ENCODE results near the gene ARCN1. TPM values are rescaled to one million over a fixed set of nuclear protein-coding genes. Genes with fewer than 3 reads are reported as not detected.

The ARCN1 gene
- total RNA-seq, 1 experiment from 2014 or later, result 122 TPM

GRCh38 chr11:118629761-118630661, 57.8 kb downstream of the ARCN1 start:
- Histone ChIP-seq H3K9ac (ENCODE audit: low read length) (no peak overlapping the region), H3K9me3 (ENCODE audit: low read length) (no peaks in the 10 kb centered on the region), H4K20me1 (ENCODE audit: low read length) (no peaks in the 10 kb centered on the region), H3K27ac (ENCODE audit: low read length) (no peak overlapping the region), H3K79me2 (ENCODE audit: low read length) (no peaks in the 10 kb centered on the region), H3K36me3 (ENCODE audit: low read depth, low read length) (no peaks in the 10 kb centered on the region; the same call in 1 of the 2 replicates), H3F3A (ENCODE audit: low read length, unreplicated experiment) (no peaks in the 10 kb centered on the region), H3K4me3 (ENCODE audit: low read length) (no peak overlapping the region), H3K4me2 (ENCODE audit: low read length) (no peak overlapping the region), H3K4me1 (ENCODE audit: insufficient read depth, low read length) (peaks cover 18% of the 10 kb centered on the region), H2AFZ (ENCODE audit: low read length) (no peak overlapping the region), H3K9me2 (replicated peaks; ENCODE audit: low read length) (no peaks in the 10 kb centered on the region), H3K27me3 (ENCODE audit: low read length) (no peaks in the 10 kb centered on the region)
- ATAC-seq, result no peak
- CTCF ChIA-PET, result no interaction called here
- no TSS peak for BruUV-seq (replicated peaks)
- intact Hi-C loops (cut with micrococcal nuclease), result no loop called here
- no peak for DNase-seq
- POLR2A ChIA-PET (ENCODE audit: unreplicated experiment), result no interaction called here
- TF ChIP-seq EZH2 (IDR thresholded peaks at IDR 0.05; ENCODE audit: low read length, unreplicated experiment) (no peak), CTCF (conservative IDR thresholded peaks at IDR 0.05; ENCODE audit: low read depth, low read length) (no peak), EZH2phosphoT487 (IDR thresholded peaks at IDR 0.05; ENCODE audit: borderline replicate concordance, low read length) (no peak)

GRCh38 chr11:118631142-118631909, 59.1 kb downstream of the ARCN1 start:
- H3F3A ChIP-seq (ENCODE audit: low read length, unreplicated experiment), result no peaks in the 10 kb centered on the region
- no peaks in the 10 kb centered on the region for H3K9me2 ChIP-seq (replicated peaks; ENCODE audit: low read length)
- no TSS peak for BruUV-seq (replicated peaks)
- intact Hi-C loops (cut with micrococcal nuclease), result no loop called here
- H2AFZ ChIP-seq (ENCODE audit: low read length), result no peak overlapping the region
- H3K4me1 ChIP-seq (ENCODE audit: insufficient read depth, low read length), result peaks cover 15% of the 10 kb centered on the region; the same call in 1 of the 2 replicates
- no peaks in the 10 kb centered on the region for H4K20me1 ChIP-seq (ENCODE audit: low read length)
- no peak overlapping the region for H3K4me3 ChIP-seq (ENCODE audit: low read length)
- no peaks in the 10 kb centered on the region for H3K79me2 ChIP-seq (ENCODE audit: low read length)
- ATAC-seq (no peak), DNase-seq (no peak)
- CTCF ChIA-PET, result no interaction called here
- no peak for TF ChIP-seq EZH2 (IDR thresholded peaks at IDR 0.05; ENCODE audit: low read length, unreplicated experiment)
- TF ChIP-seq CTCF (conservative IDR thresholded peaks at IDR 0.05; ENCODE audit: low read depth, low read length), result no peak
- no peak for TF ChIP-seq EZH2phosphoT487 (IDR thresholded peaks at IDR 0.05; ENCODE audit: borderline replicate concordance, low read length)
- H3K27ac ChIP-seq (ENCODE audit: low read length), result no peak overlapping the region
- POLR2A ChIA-PET (ENCODE audit: unreplicated experiment), result interaction anchor here (0.7 kb wide), 1 partner anchor 103 kb away, joined by 3 read pairs; no protein-coding TSS in a partner anchor
- H3K27me3 ChIP-seq (ENCODE audit: low read length), result no peaks in the 10 kb centered on the region
- no peaks in the 10 kb centered on the region for H3K9me3 ChIP-seq (ENCODE audit: low read length)
- no peak overlapping the region for H3K9ac ChIP-seq (ENCODE audit: low read length)
- H3K4me2 ChIP-seq (ENCODE audit: low read length), result no peak overlapping the region
- no peaks in the 10 kb centered on the region; the same call in 1 of the 2 replicates for H3K36me3 ChIP-seq (ENCODE audit: low read depth, low read length)
